ENCODE results near the gene PODNL1.

- TF ChIP-seq, protein P1, sequence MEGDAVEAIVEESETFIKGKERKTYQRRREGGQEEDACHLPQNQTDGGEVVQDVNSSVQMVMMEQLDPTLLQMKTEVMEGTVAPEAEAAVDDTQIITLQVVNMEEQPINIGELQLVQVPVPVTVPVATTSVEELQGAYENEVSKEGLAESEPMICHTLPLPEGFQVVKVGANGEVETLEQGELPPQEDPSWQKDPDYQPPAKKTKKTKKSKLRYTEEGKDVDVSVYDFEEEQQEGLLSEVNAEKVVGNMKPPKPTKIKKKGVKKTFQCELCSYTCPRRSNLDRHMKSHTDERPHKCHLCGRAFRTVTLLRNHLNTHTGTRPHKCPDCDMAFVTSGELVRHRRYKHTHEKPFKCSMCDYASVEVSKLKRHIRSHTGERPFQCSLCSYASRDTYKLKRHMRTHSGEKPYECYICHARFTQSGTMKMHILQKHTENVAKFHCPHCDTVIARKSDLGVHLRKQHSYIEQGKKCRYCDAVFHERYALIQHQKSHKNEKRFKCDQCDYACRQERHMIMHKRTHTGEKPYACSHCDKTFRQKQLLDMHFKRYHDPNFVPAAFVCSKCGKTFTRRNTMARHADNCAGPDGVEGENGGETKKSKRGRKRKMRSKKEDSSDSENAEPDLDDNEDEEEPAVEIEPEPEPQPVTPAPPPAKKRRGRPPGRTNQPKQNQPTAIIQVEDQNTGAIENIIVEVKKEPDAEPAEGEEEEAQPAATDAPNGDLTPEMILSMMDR (conservative IDR thresholded peaks at IDR 0.05), result no peak; the same call in 1 of the 2 replicates
- no peak for TF ChIP-seq EZH2 (IDR thresholded peaks at IDR 0.05; ENCODE audit: low read depth)
Observed at GRCh38 chr19:13959962-13960862, 22.0 kb upstream of the PODNL1 start.
